K562 (cell line): ENCODE data around the gene TPM4. TPM values are rescaled to one million over a fixed set of nuclear protein-coding genes. Genes with fewer than 3 reads are reported as not detected.

ENCODE experiments used
- BRD4 ChIP-seq: fragments of 200-600 bp; sonication (generic); IDR thresholded peaks from 2 replicates; pipeline ENCODE4 v1.6.1; 2017; ENCODE audit warnings: inconsistent platforms
- CBX3 ChIP-seq, 2 experiments: IDR thresholded peaks; 1 replicate in 1 of 2; 2 replicates in 1 of 2; pipeline ENCODE4 v1.6.1; 2012; ENCODE audit warnings: inconsistent platforms in 2 of 2, low read length in 2 of 2, borderline replicate concordance in 1 of 2, control low read depth in 1 of 2
- DACH1 ChIP-seq: fragments of 450-650 bp; IDR thresholded peaks from 2 replicates; pipeline ENCODE4 v1.6.1; 2018; ENCODE audit not compliant: partially characterized antibody
- ELF4 ChIP-seq: fragments of 450-650 bp; formaldehyde crosslinking; IDR thresholded peaks from 2 replicates; pipeline ENCODE4 v1.4.0; 2022; ENCODE audit warnings: missing genetic modification characterization
- LEF1 ChIP-seq: fragments of 450-650 bp; IDR thresholded peaks from 2 replicates; pipeline ENCODE4 v1.6.1; 2016; ENCODE audit warnings: mild to moderate bottlenecking
- NFYB ChIP-seq: IDR thresholded peaks from 2 replicates; pipeline ENCODE4 v1.6.1; 2011; ENCODE audit warnings: mild to moderate bottlenecking, moderate library complexity; ENCODE audit not compliant: insufficient read length; ENCODE audit errors: extremely low read depth
- RB1 ChIP-seq: fragments of 450-650 bp; IDR thresholded peaks from 2 replicates; pipeline ENCODE4 v1.6.1; 2017; ENCODE audit warnings: low read depth, mild to moderate bottlenecking
- ZEB2 ChIP-seq: fragments of 450-650 bp; IDR thresholded peaks from 2 replicates; pipeline ENCODE4 v1.6.1; 2016
- ZFP36 ChIP-seq: fragments of 150-350 bp; IDR thresholded peaks from 2 replicates; pipeline ENCODE4 v1.6.1; 2018; ENCODE audit warnings: low read length, low read depth; ENCODE audit not compliant: partially characterized antibody
- ZNF174 ChIP-seq: fragments of 250-450 bp; sonication (Bioruptor Pico); IDR thresholded peaks from 2 replicates; pipeline ENCODE4 v1.4.0; 2020; ENCODE audit warnings: mild to moderate bottlenecking
- ZNF263 ChIP-seq: sonication (generic); formaldehyde crosslinking; IDR thresholded peaks from 2 replicates; pipeline ENCODE4 v1.8.0; 2022; ENCODE audit warnings: mild to moderate bottlenecking, missing genetic modification reagents, borderline replicate concordance
- ZSCAN32 ChIP-seq: fragments of 450-650 bp; formaldehyde crosslinking; IDR thresholded peaks from 2 replicates; pipeline ENCODE4 v1.4.0; 2020; ENCODE audit warnings: mild to moderate bottlenecking, moderate library complexity
- polyA plus RNA-seq, 8 experiments: library from polyadenylated mRNA; depleted of rRNA in 4 of 8; stranded (reverse) in 5 of 8; unstranded in 3 of 8; fragments of >200 nt; fragmentation: Nextera tagmentation in 2 of 8; fragmentation: Illumina TruSeq in 1 of 8; extraction: Ambion mirVana in 2 of 8; extraction: Trizol in 1 of 8; gene quantifications; 2 replicates each; pipeline versions ENCODE4 v1.2.1 to v1.2.3, GENCODE V29; 2011 to 2014; ENCODE audit warnings: inconsistent platforms in 1 of 8, missing spikeins in 1 of 8
- total RNA-seq, 7 experiments: library from RNA; depleted of rRNA in 6 of 7; stranded (reverse); fragments of >200 nt in 6 of 7; fragmentation: Illumina TruSeq in 2 of 7; extraction: Trizol in 2 of 7; gene quantifications; 2 replicates each; pipeline versions ENCODE4 v1.2.1 to v1.2.3, GENCODE V29; 2011 to 2021; ENCODE audit warnings: low replicate concordance in 1 of 7
- TF ChIP-seq, protein P1 (sequence below): fragments of 450-650 bp; IDR thresholded peaks from 2 replicates; pipeline ENCODE4 v1.6.1; 2017; ENCODE audit warnings: antibody characterized with exemption, mild to moderate bottlenecking
- TF ChIP-seq, protein P2 (sequence below), 3 experiments: fragments of 200-800 bp in 1 of 3; fragments of 250-450 bp in 1 of 3; fragments of 450-650 bp in 1 of 3; sonication (Bioruptor Pico) in 1 of 3; sonication (Bioruptor generic) in 1 of 3; formaldehyde crosslinking in 1 of 3; IDR thresholded peaks; 2 replicates each; pipeline versions ENCODE4 v1.6.1 to v1.8.0; 2016 to 2022; ENCODE audit warnings: mild to moderate bottlenecking in 2 of 3, missing genetic modification characterization in 2 of 3, missing compliant biosample characterization in 1 of 3, moderate library complexity in 1 of 3
- TF ChIP-seq, protein P3 (sequence below), 2 experiments: fragments of 450-650 bp; conservative IDR thresholded peaks; 2 replicates each; pipeline ENCODE4 v1.6.1; 2017; ENCODE audit warnings: mild to moderate bottlenecking in 2 of 2, moderate library complexity in 2 of 2
- TF ChIP-seq, protein P4 (sequence below): sonication (generic); formaldehyde crosslinking; IDR thresholded peaks from 2 replicates; pipeline ENCODE4 v1.9.0; 2022; ENCODE audit warnings: mild to moderate bottlenecking, missing genetic modification reagents

Gene TPM4
- total and polyA plus RNA-seq, 9 of the 15 experiments (the other 6 are each of a cell fraction or from before 2014, with no cell fraction given): 28.1 to 111 (median 77.4) TPM

DNA sequence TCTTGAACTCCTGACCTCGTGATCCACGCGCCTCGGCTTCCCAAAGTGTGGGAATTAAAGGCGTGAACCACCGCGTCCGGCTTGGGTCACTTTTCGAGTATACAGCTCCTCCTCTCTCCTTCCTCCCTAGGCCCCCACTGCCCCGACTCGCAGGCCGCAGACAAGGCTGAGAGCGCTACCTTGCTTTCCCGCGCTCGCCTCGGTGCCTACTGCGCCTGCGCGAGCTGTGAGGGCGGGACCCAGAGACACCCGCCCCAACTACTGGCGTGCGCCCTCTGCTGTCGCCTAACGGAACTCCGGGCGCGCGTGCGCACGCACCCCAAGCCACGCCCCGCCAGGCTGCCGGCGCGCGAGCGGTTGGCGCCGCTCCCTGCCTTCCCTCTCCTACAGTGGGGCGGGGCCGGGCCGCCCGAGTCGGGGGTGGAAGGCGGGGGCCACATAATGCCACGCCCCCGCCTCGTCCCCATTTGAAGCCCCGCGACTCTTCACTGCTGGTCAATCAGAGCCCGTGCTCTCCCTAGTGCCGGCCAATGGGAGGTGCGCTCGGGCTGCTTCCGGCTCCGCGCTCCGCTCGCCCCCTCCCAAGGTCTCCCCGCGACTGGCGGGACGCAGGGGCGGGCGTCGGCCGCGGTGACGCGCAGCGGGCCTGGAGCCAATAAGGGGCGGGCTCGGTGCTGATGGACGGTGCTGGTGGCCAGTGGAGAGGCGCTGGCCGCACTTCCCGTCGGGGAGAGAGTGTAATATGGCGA, 35.0 kb downstream of the TPM4 start, which contains the start of gene RAB8A (continued):
- TF ChIP-seq, protein P1, sequence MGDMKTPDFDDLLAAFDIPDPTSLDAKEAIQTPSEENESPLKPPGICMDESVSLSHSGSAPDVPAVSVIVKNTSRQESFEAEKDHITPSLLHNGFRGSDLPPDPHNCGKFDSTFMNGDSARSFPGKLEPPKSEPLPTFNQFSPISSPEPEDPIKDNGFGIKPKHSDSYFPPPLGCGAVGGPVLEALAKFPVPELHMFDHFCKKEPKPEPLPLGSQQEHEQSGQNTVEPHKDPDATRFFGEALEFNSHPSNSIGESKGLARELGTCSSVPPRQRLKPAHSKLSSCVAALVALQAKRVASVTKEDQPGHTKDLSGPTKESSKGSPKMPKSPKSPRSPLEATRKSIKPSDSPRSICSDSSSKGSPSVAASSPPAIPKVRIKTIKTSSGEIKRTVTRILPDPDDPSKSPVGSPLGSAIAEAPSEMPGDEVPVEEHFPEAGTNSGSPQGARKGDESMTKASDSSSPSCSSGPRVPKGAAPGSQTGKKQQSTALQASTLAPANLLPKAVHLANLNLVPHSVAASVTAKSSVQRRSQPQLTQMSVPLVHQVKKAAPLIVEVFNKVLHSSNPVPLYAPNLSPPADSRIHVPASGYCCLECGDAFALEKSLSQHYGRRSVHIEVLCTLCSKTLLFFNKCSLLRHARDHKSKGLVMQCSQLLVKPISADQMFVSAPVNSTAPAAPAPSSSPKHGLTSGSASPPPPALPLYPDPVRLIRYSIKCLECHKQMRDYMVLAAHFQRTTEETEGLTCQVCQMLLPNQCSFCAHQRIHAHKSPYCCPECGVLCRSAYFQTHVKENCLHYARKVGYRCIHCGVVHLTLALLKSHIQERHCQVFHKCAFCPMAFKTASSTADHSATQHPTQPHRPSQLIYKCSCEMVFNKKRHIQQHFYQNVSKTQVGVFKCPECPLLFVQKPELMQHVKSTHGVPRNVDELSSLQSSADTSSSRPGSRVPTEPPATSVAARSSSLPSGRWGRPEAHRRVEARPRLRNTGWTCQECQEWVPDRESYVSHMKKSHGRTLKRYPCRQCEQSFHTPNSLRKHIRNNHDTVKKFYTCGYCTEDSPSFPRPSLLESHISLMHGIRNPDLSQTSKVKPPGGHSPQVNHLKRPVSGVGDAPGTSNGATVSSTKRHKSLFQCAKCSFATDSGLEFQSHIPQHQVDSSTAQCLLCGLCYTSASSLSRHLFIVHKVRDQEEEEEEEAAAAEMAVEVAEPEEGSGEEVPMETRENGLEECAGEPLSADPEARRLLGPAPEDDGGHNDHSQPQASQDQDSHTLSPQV: peak; percentile 95
- TF ChIP-seq ZEB2 (no peak), RB1 (peak; percentile 100), ZFP36 (peak; percentile 40), CBX3 (IDR thresholded peaks at IDR 0.05; ENCODE audit: borderline replicate concordance in 1 of 2, low read length in 2 of 2) (peak in 1 of 2 experiments; percentile 27; a peak in 1 of 3 replicates), ELF4 (CRISPR knock-in tag) (no peak), ZNF263 (CRISPR knock-in tag) (peak; percentile 73; the same call in 1 of the 2 replicates), BRD4 (no peak), ZSCAN32 (CRISPR knock-in tag) (no peak), NFYB (peak; percentile 96), DACH1 (no peak), ZNF174 (CRISPR knock-in tag) (0 out of 2 replicates have a peak, but pooled peaks have one; percentile 62), LEF1 (no peak)
- TF ChIP-seq, protein P2, sequence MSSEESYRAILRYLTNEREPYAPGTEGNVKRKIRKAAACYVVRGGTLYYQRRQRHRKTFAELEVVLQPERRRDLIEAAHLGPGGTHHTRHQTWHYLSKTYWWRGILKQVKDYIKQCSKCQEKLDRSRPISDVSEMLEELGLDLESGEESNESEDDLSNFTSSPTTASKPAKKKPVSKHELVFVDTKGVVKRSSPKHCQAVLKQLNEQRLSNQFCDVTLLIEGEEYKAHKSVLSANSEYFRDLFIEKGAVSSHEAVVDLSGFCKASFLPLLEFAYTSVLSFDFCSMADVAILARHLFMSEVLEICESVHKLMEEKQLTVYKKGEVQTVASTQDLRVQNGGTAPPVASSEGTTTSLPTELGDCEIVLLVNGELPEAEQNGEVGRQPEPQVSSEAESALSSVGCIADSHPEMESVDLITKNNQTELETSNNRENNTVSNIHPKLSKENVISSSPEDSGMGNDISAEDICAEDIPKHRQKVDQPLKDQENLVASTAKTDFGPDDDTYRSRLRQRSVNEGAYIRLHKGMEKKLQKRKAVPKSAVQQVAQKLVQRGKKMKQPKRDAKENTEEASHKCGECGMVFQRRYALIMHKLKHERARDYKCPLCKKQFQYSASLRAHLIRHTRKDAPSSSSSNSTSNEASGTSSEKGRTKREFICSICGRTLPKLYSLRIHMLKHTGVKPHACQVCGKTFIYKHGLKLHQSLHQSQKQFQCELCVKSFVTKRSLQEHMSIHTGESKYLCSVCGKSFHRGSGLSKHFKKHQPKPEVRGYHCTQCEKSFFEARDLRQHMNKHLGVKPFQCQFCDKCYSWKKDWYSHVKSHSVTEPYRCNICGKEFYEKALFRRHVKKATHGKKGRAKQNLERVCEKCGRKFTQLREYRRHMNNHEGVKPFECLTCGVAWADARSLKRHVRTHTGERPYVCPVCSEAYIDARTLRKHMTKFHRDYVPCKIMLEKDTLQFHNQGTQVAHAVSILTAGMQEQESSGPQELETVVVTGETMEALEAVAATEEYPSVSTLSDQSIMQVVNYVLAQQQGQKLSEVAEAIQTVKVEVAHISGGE (CRISPR knock-in tag; IDR thresholded peaks at IDR 0.05): peak in 1 of 3 experiments; percentile 17; a peak in 1 of 6 replicates
- TF ChIP-seq, protein P3, sequence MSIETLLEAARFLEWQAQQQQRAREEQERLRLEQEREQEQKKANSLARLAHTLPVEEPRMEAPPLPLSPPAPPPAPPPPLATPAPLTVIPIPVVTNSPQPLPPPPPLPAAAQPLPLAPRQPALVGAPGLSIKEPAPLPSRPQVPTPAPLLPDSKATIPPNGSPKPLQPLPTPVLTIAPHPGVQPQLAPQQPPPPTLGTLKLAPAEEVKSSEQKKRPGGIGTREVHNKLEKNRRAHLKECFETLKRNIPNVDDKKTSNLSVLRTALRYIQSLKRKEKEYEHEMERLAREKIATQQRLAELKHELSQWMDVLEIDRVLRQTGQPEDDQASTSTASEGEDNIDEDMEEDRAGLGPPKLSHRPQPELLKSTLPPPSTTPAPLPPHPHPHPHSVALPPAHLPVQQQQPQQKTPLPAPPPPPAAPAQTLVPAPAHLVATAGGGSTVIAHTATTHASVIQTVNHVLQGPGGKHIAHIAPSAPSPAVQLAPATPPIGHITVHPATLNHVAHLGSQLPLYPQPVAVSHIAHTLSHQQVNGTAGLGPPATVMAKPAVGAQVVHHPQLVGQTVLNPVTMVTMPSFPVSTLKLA (conservative IDR thresholded peaks at IDR 0.05): peak; percentile 75 to 87
- TF ChIP-seq, protein P4, sequence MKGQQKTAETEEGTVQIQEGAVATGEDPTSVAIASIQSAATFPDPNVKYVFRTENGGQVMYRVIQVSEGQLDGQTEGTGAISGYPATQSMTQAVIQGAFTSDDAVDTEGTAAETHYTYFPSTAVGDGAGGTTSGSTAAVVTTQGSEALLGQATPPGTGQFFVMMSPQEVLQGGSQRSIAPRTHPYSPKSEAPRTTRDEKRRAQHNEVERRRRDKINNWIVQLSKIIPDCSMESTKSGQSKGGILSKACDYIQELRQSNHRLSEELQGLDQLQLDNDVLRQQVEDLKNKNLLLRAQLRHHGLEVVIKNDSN (CRISPR knock-in tag): no peak
